HEK293 (cell line): Measurements from ENCODE around the gene NINJ1.

Experiments used
- CTCF ChIA-PET: fragments of 350-600 bp; formaldehyde crosslinking; extraction: SDS; loops from one replicate; lab custom pipeline; 2021; ENCODE audit warnings: antibody characterized with exemption; lab: Yijun Ruan, JAX
- POLR2A ChIA-PET: fragments of 300-600 bp; formaldehyde crosslinking; extraction: SDS; loops from one replicate; lab custom pipeline; 2020; ENCODE audit warnings: antibody characterized with exemption, inconsistent platforms; lab: Yijun Ruan, JAX
- H3K27ac ChIP-seq: fragments of 200-500 bp; sonication (Bioruptor generic); 2 replicates; pipeline ENCODE4 v1.5.1; 2014; ENCODE audit warnings: low read depth, low read length, control low read depth, inconsistent platforms; ENCODE audit errors: extremely low read depth
- H3K36me3 ChIP-seq, 2 experiments: fragments of 200-500 bp in 1 of 2; sonication (Bioruptor generic) in 1 of 2; 1 replicate in 1 of 2; 2 replicates in 1 of 2; pipeline ENCODE4 v1.5.1; 2014 to 2017; ENCODE audit warnings: inconsistent platforms in 2 of 2, low read length in 2 of 2; ENCODE audit not compliant: control insufficient read depth in 2 of 2, insufficient read depth in 1 of 2
- H3K4me1 ChIP-seq: fragments of 200-500 bp; sonication (Bioruptor generic); 2 replicates; pipeline ENCODE4 v1.5.1; 2014; ENCODE audit warnings: mild to moderate bottlenecking, low read length, inconsistent platforms; ENCODE audit not compliant: control insufficient read depth, insufficient read depth
- H3K4me3 ChIP-seq: 2 replicates; pipeline ENCODE4 v1.5.1; 2011; ENCODE audit warnings: low read depth, mild to moderate bottlenecking, control low read depth, low read length, moderate library complexity
- H3K9me3 ChIP-seq: fragments of 200-500 bp; sonication (Bioruptor generic); 2 replicates; pipeline ENCODE4 v1.5.1; 2014; ENCODE audit warnings: low read depth, low read length, inconsistent platforms; ENCODE audit not compliant: control insufficient read depth, insufficient read depth
- GLI4 ChIP-seq: fragments of 450-650 bp; formaldehyde crosslinking; IDR thresholded peaks from 2 replicates; pipeline ENCODE4 v1.5.1; 2016; ENCODE audit warnings: missing biosample characterization, missing genetic modification characterization
- GLIS1 ChIP-seq: fragments of 450-650 bp; formaldehyde crosslinking; IDR thresholded peaks from 2 replicates; pipeline ENCODE4 v1.5.1; 2016; ENCODE audit warnings: missing biosample characterization, missing genetic modification characterization
- GLIS2 ChIP-seq: fragments of 450-650 bp; formaldehyde crosslinking; IDR thresholded peaks from 2 replicates; pipeline ENCODE4 v1.5.1; 2016; ENCODE audit warnings: missing biosample characterization, missing genetic modification characterization
- HOXD13 ChIP-seq: sonication (generic); formaldehyde crosslinking; IDR thresholded peaks from 2 replicates; pipeline ENCODE4 v1.8.0; 2022; ENCODE audit warnings: missing genetic modification reagents, borderline replicate concordance
- KLF9 ChIP-seq: fragments of 450-650 bp; formaldehyde crosslinking; IDR thresholded peaks from 2 replicates; pipeline ENCODE4 v1.5.1; 2016; ENCODE audit warnings: missing biosample characterization, missing genetic modification characterization, low read depth
- ZBTB20 ChIP-seq: fragments of 450-650 bp; formaldehyde crosslinking; IDR thresholded peaks from 2 replicates; pipeline ENCODE4 v1.5.1; 2016; ENCODE audit warnings: missing biosample characterization, missing genetic modification characterization
- ZNF112 ChIP-seq: fragments of 450-650 bp; formaldehyde crosslinking; IDR thresholded peaks from 2 replicates; pipeline ENCODE4 v1.5.0; 2017; ENCODE audit warnings: missing biosample characterization, missing genetic modification characterization
- ZNF121 ChIP-seq: fragments of 450-650 bp; formaldehyde crosslinking; IDR thresholded peaks from 2 replicates; pipeline ENCODE4 v1.5.1; 2016; ENCODE audit warnings: missing biosample characterization, missing genetic modification characterization
- ZNF2 ChIP-seq: fragments of 450-650 bp; formaldehyde crosslinking; IDR thresholded peaks from 2 replicates; pipeline ENCODE4 v1.5.1; 2016; ENCODE audit warnings: missing biosample characterization, missing genetic modification characterization
- ZNF324 ChIP-seq: fragments of 450-650 bp; formaldehyde crosslinking; IDR thresholded peaks from 2 replicates; pipeline ENCODE4 v1.5.1; 2016; ENCODE audit warnings: missing biosample characterization, missing genetic modification characterization
- ZNF391 ChIP-seq: fragments of 450-650 bp; formaldehyde crosslinking; IDR thresholded peaks from 2 replicates; pipeline ENCODE4 v1.5.1; 2016; ENCODE audit warnings: low read depth, missing biosample characterization, missing genetic modification characterization, borderline replicate concordance
- ZNF473 ChIP-seq: fragments of 450-650 bp; formaldehyde crosslinking; IDR thresholded peaks from 2 replicates; pipeline ENCODE4 v1.5.1; 2017; ENCODE audit warnings: missing biosample characterization, missing genetic modification characterization
- ZNF792 ChIP-seq: fragments of 450-650 bp; formaldehyde crosslinking; IDR thresholded peaks from 2 replicates; pipeline ENCODE4 v1.5.1; 2016; ENCODE audit warnings: missing biosample characterization, missing genetic modification characterization
- TF ChIP-seq, protein P1 (sequence below): fragments of 450-650 bp; formaldehyde crosslinking; IDR thresholded peaks from 2 replicates; pipeline ENCODE4 v1.5.1; 2016; ENCODE audit warnings: missing biosample characterization, missing genetic modification characterization
- TF ChIP-seq, protein P2 (sequence below): fragments of 450-650 bp; formaldehyde crosslinking; IDR thresholded peaks from 2 replicates; pipeline ENCODE4 v1.5.1; 2016; ENCODE audit warnings: missing biosample characterization, missing genetic modification characterization
- TF ChIP-seq, protein P3 (sequence below): fragments of 450-650 bp; formaldehyde crosslinking; IDR thresholded peaks from 2 replicates; pipeline ENCODE4 v1.5.1; 2016; ENCODE audit warnings: missing biosample characterization, missing genetic modification characterization, borderline replicate concordance

NINJ1 gene

DNA sequence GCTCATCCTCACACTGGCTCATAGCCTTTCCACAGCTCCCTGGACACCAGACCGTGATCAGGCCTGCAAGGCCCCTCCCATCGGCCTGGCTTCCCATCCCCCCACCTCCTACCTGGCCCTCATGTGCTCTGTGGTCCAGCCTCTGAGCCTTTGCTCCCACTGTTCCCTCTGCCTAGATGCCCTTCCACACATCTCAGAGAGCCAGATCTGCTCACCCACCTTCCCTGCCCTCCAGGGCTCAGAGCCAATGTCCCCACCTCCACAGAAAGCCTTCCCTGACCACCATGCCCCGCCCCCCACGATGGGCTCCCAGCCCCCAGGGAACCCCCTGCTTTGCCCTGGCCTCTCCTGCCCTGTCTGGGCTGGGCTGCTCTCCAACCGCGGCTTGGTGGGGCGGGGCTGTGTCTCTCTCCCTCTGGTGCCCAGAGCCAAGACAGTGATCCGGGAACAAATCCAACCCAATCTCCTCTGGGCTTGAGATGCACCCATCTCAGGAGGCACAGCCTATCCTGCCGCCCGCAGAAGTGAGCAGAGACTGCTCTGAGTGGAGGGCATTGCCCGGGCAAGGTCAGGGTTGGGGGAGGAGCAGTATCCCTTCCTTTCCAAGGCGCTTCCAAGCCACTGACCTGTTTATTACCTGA lies 1.6 kb downstream of the NINJ1 start (continued):
- no peak for TF ChIP-seq GLI4 (tag by site-specific recombination)
- TF ChIP-seq HOXD13, result no peak
- TF ChIP-seq GLIS2 (tag by site-specific recombination), result peak; percentile 39
- no peak for TF ChIP-seq ZNF473 (tag by site-specific recombination)
- no peak for TF ChIP-seq ZBTB20
- TF ChIP-seq, protein P1, sequence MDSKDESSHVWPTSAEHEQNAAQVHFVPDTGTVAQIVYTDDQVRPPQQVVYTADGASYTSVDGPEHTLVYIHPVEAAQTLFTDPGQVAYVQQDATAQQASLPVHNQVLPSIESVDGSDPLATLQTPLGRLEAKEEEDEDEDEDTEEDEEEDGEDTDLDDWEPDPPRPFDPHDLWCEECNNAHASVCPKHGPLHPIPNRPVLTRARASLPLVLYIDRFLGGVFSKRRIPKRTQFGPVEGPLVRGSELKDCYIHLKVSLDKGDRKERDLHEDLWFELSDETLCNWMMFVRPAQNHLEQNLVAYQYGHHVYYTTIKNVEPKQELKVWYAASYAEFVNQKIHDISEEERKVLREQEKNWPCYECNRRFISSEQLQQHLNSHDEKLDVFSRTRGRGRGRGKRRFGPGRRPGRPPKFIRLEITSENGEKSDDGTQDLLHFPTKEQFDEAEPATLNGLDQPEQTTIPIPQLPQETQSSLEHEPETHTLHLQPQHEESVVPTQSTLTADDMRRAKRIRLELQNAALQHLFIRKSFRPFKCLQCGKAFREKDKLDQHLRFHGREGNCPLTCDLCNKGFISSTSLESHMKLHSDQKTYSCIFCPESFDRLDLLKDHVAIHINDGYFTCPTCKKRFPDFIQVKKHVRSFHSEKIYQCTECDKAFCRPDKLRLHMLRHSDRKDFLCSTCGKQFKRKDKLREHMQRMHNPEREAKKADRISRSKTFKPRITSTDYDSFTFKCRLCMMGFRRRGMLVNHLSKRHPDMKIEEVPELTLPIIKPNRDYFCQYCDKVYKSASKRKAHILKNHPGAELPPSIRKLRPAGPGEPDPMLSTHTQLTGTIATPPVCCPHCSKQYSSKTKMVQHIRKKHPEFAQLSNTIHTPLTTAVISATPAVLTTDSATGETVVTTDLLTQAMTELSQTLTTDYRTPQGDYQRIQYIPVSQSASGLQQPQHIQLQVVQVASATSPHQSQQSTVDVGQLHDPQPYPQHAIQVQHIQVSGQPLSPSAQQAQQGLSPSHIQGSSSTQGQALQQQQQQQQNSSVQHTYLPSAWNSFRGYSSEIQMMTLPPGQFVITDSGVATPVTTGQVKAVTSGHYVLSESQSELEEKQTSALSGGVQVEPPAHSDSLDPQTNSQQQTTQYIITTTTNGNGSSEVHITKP (tag by site-specific recombination), result no peak
- TF ChIP-seq, protein P2, sequence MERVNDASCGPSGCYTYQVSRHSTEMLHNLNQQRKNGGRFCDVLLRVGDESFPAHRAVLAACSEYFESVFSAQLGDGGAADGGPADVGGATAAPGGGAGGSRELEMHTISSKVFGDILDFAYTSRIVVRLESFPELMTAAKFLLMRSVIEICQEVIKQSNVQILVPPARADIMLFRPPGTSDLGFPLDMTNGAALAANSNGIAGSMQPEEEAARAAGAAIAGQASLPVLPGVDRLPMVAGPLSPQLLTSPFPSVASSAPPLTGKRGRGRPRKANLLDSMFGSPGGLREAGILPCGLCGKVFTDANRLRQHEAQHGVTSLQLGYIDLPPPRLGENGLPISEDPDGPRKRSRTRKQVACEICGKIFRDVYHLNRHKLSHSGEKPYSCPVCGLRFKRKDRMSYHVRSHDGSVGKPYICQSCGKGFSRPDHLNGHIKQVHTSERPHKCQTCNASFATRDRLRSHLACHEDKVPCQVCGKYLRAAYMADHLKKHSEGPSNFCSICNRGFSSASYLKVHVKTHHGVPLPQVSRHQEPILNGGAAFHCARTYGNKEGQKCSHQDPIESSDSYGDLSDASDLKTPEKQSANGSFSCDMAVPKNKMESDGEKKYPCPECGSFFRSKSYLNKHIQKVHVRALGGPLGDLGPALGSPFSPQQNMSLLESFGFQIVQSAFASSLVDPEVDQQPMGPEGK (tag by site-specific recombination), result 0 out of 2 replicates have a peak, but pooled peaks have one; percentile 27
- TF ChIP-seq ZNF121, result 0 out of 2 replicates have a peak, but pooled peaks have one; percentile 9
- TF ChIP-seq KLF9 (tag by site-specific recombination), result peak; percentile 12; the same call in 1 of the 2 replicates
- no peak for TF ChIP-seq ZNF2 (tag by site-specific recombination)
- TF ChIP-seq ZNF391 (tag by site-specific recombination), result no peak
- TF ChIP-seq ZNF112 (tag by site-specific recombination), result no peak

DNA sequence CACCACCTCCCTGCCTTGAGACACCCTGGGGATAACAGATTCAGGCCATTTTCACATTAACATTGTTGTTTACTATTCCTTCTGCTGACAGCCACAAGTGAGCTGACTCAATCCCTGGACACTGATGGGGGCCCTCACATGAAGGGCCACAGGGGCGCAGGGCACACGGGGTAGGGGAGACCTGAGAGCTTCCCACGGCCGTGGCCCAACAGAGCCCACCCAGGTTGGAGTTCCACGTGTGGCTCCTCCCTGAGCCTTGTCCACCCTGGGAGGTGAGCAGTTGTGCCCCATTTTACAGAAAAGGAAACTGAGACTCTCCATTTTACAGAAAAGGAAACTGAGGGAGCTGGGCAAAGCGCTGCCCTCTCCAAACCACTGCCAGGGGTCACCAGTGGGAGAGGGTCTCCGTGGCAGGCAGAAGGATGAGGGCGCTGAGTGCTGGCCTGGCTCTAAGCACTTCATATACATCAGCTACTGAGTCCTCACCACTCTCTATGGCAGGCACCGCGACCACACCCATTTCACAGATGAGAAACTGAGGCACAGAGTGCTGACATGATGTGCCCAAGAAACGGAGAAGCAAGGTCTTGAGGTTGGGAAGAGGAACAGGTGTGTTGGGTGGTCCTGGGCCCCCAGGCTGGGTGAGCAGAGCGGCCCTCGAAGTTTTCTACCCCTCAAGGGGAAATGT lies 2.3 kb downstream of the NINJ1 start:
- Histone ChIP-seq H3K27ac (no peak overlapping the region), H3K36me3 (peaks cover 0 to 8% of the 10 kb centered on the region in 2 experiments; a peak in 1 of 3 replicates), H3K4me1 (0 out of 2 replicates have a peak, but pooled peaks cover 2% of the 10 kb centered on the region), H3K9me3 (no peaks in the 10 kb centered on the region), H3K4me3 (no peak overlapping the region)
- ChIA-PET CTCF (interaction anchor here (0.6 to 1.7 kb wide), 4 partner anchors 12 to 64 kb away, joined by 3 to 6 read pairs (median 4); no protein-coding TSS in a partner anchor), POLR2A (no interaction called here)
- TF ChIP-seq, protein P3, sequence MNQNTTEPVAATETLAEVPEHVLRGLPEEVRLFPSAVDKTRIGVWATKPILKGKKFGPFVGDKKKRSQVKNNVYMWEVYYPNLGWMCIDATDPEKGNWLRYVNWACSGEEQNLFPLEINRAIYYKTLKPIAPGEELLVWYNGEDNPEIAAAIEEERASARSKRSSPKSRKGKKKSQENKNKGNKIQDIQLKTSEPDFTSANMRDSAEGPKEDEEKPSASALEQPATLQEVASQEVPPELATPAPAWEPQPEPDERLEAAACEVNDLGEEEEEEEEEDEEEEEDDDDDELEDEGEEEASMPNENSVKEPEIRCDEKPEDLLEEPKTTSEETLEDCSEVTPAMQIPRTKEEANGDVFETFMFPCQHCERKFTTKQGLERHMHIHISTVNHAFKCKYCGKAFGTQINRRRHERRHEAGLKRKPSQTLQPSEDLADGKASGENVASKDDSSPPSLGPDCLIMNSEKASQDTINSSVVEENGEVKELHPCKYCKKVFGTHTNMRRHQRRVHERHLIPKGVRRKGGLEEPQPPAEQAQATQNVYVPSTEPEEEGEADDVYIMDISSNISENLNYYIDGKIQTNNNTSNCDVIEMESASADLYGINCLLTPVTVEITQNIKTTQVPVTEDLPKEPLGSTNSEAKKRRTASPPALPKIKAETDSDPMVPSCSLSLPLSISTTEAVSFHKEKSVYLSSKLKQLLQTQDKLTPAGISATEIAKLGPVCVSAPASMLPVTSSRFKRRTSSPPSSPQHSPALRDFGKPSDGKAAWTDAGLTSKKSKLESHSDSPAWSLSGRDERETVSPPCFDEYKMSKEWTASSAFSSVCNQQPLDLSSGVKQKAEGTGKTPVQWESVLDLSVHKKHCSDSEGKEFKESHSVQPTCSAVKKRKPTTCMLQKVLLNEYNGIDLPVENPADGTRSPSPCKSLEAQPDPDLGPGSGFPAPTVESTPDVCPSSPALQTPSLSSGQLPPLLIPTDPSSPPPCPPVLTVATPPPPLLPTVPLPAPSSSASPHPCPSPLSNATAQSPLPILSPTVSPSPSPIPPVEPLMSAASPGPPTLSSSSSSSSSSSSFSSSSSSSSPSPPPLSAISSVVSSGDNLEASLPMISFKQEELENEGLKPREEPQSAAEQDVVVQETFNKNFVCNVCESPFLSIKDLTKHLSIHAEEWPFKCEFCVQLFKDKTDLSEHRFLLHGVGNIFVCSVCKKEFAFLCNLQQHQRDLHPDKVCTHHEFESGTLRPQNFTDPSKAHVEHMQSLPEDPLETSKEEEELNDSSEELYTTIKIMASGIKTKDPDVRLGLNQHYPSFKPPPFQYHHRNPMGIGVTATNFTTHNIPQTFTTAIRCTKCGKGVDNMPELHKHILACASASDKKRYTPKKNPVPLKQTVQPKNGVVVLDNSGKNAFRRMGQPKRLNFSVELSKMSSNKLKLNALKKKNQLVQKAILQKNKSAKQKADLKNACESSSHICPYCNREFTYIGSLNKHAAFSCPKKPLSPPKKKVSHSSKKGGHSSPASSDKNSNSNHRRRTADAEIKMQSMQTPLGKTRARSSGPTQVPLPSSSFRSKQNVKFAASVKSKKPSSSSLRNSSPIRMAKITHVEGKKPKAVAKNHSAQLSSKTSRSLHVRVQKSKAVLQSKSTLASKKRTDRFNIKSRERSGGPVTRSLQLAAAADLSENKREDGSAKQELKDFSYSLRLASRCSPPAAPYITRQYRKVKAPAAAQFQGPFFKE (tag by site-specific recombination), result no peak
- peak; percentile 12; the same call in 1 of the 2 replicates for TF ChIP-seq GLIS2 (tag by site-specific recombination)
- TF ChIP-seq GLIS1 (tag by site-specific recombination), result peak; percentile 22; the same call in 1 of the 2 replicates
- TF ChIP-seq ZNF792 (tag by site-specific recombination), result no peak
- no peak for TF ChIP-seq ZNF324 (tag by site-specific recombination)
